H9 (cell line): Measurements from ENCODE around the gene CDYL. TPM values are rescaled to one million over a fixed set of nuclear protein-coding genes. Genes with fewer than 3 reads are reported as not detected.

Experiments used
- DNase-seq: peaks from one replicate; pipeline ENCODE4 v3.0.0-alpha.2; 2017
- H2AFZ ChIP-seq: one replicate; pipeline ENCODE4 v1.6.1; 2013; ENCODE audit warnings: mild to moderate bottlenecking, low read length, control low read depth, moderate library complexity
- H2AK5ac ChIP-seq: 2 replicates; pipeline ENCODE4 v1.6.1; 2013; ENCODE audit warnings: low read length, control low read depth, mixed read lengths; ENCODE audit not compliant: insufficient read length
- H2BK120ac ChIP-seq: one replicate; pipeline ENCODE4 v1.6.1; 2013; ENCODE audit warnings: low read depth, mild to moderate bottlenecking, low read length, control low read depth, inconsistent platforms; ENCODE audit not compliant: poor library complexity, severe bottlenecking
- H2BK12ac ChIP-seq: 2 replicates; pipeline ENCODE4 v1.6.1; 2013; ENCODE audit warnings: low read length, control low read depth, mixed read lengths, low read depth; ENCODE audit not compliant: insufficient read length
- H2BK15ac ChIP-seq: 2 replicates; pipeline ENCODE4 v1.6.1; 2013; ENCODE audit warnings: low read depth, low read length, control low read depth
- H2BK20ac ChIP-seq: one replicate; pipeline ENCODE4 v1.6.1; 2013; ENCODE audit warnings: low read depth, mild to moderate bottlenecking, low read length, control low read depth, inconsistent platforms; ENCODE audit not compliant: poor library complexity, severe bottlenecking
- H2BK5ac ChIP-seq: 2 replicates; pipeline ENCODE4 v1.6.1; 2013; ENCODE audit warnings: low read length, control low read depth, mixed read lengths; ENCODE audit not compliant: insufficient read length
- H3K14ac ChIP-seq: 2 replicates; pipeline ENCODE4 v1.6.1; 2013; ENCODE audit warnings: low read length, control low read depth; ENCODE audit not compliant: insufficient read depth
- H3K18ac ChIP-seq: 2 replicates; pipeline ENCODE4 v1.6.1; 2013; ENCODE audit warnings: low read depth, mild to moderate bottlenecking, mixed read lengths, low read length, control low read depth; ENCODE audit not compliant: insufficient read length
- H3K23ac ChIP-seq: 2 replicates; pipeline ENCODE4 v1.6.1; 2013; ENCODE audit warnings: low read length, control low read depth, mixed read lengths, low read depth; ENCODE audit not compliant: insufficient read length
- H3K23me2 ChIP-seq: 2 replicates; pipeline ENCODE4 v1.6.1; 2013; ENCODE audit warnings: low read depth, mild to moderate bottlenecking, mixed read lengths, low read length, control low read depth; ENCODE audit not compliant: insufficient read length, poor library complexity, severe bottlenecking
- H3K27ac ChIP-seq: 2 replicates; pipeline ENCODE4 v1.5.1; 2013; ENCODE audit warnings: low read length, control low read depth, mixed read lengths, low read depth; ENCODE audit not compliant: insufficient read length
- H3K27me3 ChIP-seq: 2 replicates; pipeline ENCODE4 v1.6.1; 2013; ENCODE audit warnings: low read length, control low read depth, inconsistent platforms; ENCODE audit not compliant: insufficient read depth
- H3K4ac ChIP-seq: 2 replicates; pipeline ENCODE4 v1.6.1; 2013; ENCODE audit warnings: low read depth, mild to moderate bottlenecking, control low read depth, inconsistent platforms, low read length, moderate library complexity
- H3K4me1 ChIP-seq: 2 replicates; pipeline ENCODE4 v1.6.1; 2013; ENCODE audit warnings: low read length, control low read depth, inconsistent platforms; ENCODE audit not compliant: insufficient read depth
- H3K4me2 ChIP-seq: 2 replicates; pipeline ENCODE4 v1.6.1; 2013; ENCODE audit warnings: low read length, control low read depth, mixed read lengths; ENCODE audit not compliant: insufficient read length, insufficient read depth
- H3K56ac ChIP-seq: 2 replicates; pipeline ENCODE4 v1.6.1; 2013; ENCODE audit warnings: low read depth, mild to moderate bottlenecking, mixed read lengths, low read length, control low read depth; ENCODE audit not compliant: insufficient read length
- H3K79me1 ChIP-seq: 2 replicates; pipeline ENCODE4 v1.6.1; 2013; ENCODE audit warnings: low read depth, mild to moderate bottlenecking, moderate library complexity, low read length, control low read depth, inconsistent platforms; ENCODE audit not compliant: insufficient read depth, poor library complexity, severe bottlenecking
- H3K79me2 ChIP-seq: 2 replicates; pipeline ENCODE4 v1.6.1; 2013; ENCODE audit warnings: low read length, control low read depth, inconsistent platforms; ENCODE audit not compliant: insufficient read depth
- H3K9ac ChIP-seq: 2 replicates; pipeline ENCODE4 v1.6.1; 2013; ENCODE audit warnings: low read length, control low read depth, mixed read lengths; ENCODE audit not compliant: insufficient read length; ENCODE audit errors: extremely low read depth
- H3K9me3 ChIP-seq: one replicate; pipeline ENCODE4 v1.6.1; 2013; ENCODE audit warnings: low read depth, low read length, inconsistent platforms; ENCODE audit not compliant: control insufficient read depth
- H3T11ph ChIP-seq: one replicate; pipeline ENCODE4 v1.6.1; 2013; ENCODE audit warnings: mild to moderate bottlenecking, low read length, control low read depth, inconsistent platforms
- H4K20me1 ChIP-seq: one replicate; pipeline ENCODE4 v1.6.1; 2013; ENCODE audit not compliant: control insufficient read depth, insufficient read length, insufficient read depth
- H4K5ac ChIP-seq: 2 replicates; pipeline ENCODE4 v1.6.1; 2013; ENCODE audit warnings: low read depth, mild to moderate bottlenecking, mixed read lengths, low read length, control low read depth; ENCODE audit not compliant: insufficient read length
- H4K8ac ChIP-seq: replicated peaks from 2 replicates; pipeline ENCODE4 v1.6.1; 2013; ENCODE audit warnings: low read length, control low read depth, mixed read lengths, low read depth; ENCODE audit not compliant: insufficient read length
- H4K91ac ChIP-seq: 2 replicates; pipeline ENCODE4 v1.6.1; 2013; ENCODE audit warnings: low read depth, mild to moderate bottlenecking, moderate library complexity, mixed read lengths, low read length, control low read depth; ENCODE audit not compliant: insufficient read length
- H3K27ac Mint-ChIP-seq, 3 experiments: 2 replicates in 2 of 3; 3 replicates in 1 of 3; pipeline ENCODE4 v1.8.0; 2020 to 2021; ENCODE audit warnings: mixed read lengths in 3 of 3, mild to moderate bottlenecking in 1 of 3, moderate library complexity in 1 of 3
- H3K27me3 Mint-ChIP-seq: 2 replicates; pipeline ENCODE4 v1.8.0; 2021; ENCODE audit warnings: low read depth, mild to moderate bottlenecking, moderate library complexity, mixed read lengths
- H3K36me3 Mint-ChIP-seq, 3 experiments: 2 replicates in 2 of 3; 3 replicates in 1 of 3; pipeline ENCODE4 v1.8.0; 2020 to 2021; ENCODE audit warnings: low read depth in 3 of 3, mixed read lengths in 3 of 3; ENCODE audit not compliant: insufficient read depth in 1 of 3
- H3K4me1 Mint-ChIP-seq, 2 experiments: 2 replicates each; pipeline ENCODE4 v1.8.0; 2020; ENCODE audit warnings: mixed read lengths in 2 of 2
- H3K4me3 Mint-ChIP-seq, 2 experiments: 2 replicates in 1 of 2; 3 replicates in 1 of 2; pipeline ENCODE4 v1.8.0; 2020 to 2021; ENCODE audit warnings: mild to moderate bottlenecking in 2 of 2, mixed read lengths in 2 of 2, moderate library complexity in 1 of 2
- H3K9me3 Mint-ChIP-seq, 2 experiments: 2 replicates in 1 of 2; 3 replicates in 1 of 2; pipeline ENCODE4 v1.8.0; 2020; ENCODE audit warnings: mild to moderate bottlenecking in 2 of 2, mixed read lengths in 2 of 2, moderate library complexity in 1 of 2
- WGBS: extraction: QIAGEN DNeasy Blood & Tissue Kit; methylation state at CpG from one replicate; pipeline ENCODE4 v1.1.7; 2013; ENCODE audit warnings: missing lambda C conversion rate, low lambda C conversion rate, mixed read lengths; ENCODE audit not compliant: insufficient read length; ENCODE audit errors: extremely low coverage; 5-methylcytosine and 5-hydroxymethylcytosine counted together
- total RNA-seq: library from RNA; stranded (reverse); gene quantifications from 2 replicates; pipeline ENCODE4 v1.2.1, GENCODE V29; 2021
- TF ChIP-seq, protein P1 (sequence below): fragments of 200-600 bp; sonication (generic); conservative IDR thresholded peaks from 3 replicates; pipeline ENCODE4 v1.8.0; 2021; ENCODE audit warnings: antibody characterized with exemption, mild to moderate bottlenecking

The CDYL gene
- total RNA-seq, 1 experiment from 2014 or later, result 95.0 TPM

GRCh38 chr6:4942673-4943009 lies 166.4 kb downstream of the CDYL start:
- Histone ChIP-seq H2BK15ac (no peak overlapping the region), H3K56ac (no peak overlapping the region), H2BK5ac (no peak overlapping the region), H3K79me2 (no peaks in the 10 kb centered on the region; the same call in 1 of the 2 replicates), H3K4ac (no peak overlapping the region), H2BK12ac (no peak overlapping the region), H3K79me1 (peaks cover 4% of the 10 kb centered on the region), H2AFZ (no peak overlapping the region), H3K14ac (no peak overlapping the region; the same call in 1 of the 2 replicates), H3K9me3 (no peaks in the 10 kb centered on the region), H3K27ac (no peak overlapping the region), H3K23ac (no peak overlapping the region), H3K4me2 (no peak overlapping the region), H4K5ac (no peak overlapping the region), H3T11ph (no peak overlapping the region), H3K9ac (no peak overlapping the region), H4K20me1 (no peaks in the 10 kb centered on the region), H3K4me1 (0 out of 2 replicates have a peak, but pooled peaks cover 2% of the 10 kb centered on the region), H3K27me3 (no peaks in the 10 kb centered on the region), H4K91ac (no peak overlapping the region), H3K18ac (no peak overlapping the region), H4K8ac (no peak overlapping the region), H2BK120ac (no peak overlapping the region), H3K23me2 (no peaks in the 10 kb centered on the region), H2BK20ac (no peak overlapping the region), H2AK5ac (no peak overlapping the region)
- TF ChIP-seq, protein P1, sequence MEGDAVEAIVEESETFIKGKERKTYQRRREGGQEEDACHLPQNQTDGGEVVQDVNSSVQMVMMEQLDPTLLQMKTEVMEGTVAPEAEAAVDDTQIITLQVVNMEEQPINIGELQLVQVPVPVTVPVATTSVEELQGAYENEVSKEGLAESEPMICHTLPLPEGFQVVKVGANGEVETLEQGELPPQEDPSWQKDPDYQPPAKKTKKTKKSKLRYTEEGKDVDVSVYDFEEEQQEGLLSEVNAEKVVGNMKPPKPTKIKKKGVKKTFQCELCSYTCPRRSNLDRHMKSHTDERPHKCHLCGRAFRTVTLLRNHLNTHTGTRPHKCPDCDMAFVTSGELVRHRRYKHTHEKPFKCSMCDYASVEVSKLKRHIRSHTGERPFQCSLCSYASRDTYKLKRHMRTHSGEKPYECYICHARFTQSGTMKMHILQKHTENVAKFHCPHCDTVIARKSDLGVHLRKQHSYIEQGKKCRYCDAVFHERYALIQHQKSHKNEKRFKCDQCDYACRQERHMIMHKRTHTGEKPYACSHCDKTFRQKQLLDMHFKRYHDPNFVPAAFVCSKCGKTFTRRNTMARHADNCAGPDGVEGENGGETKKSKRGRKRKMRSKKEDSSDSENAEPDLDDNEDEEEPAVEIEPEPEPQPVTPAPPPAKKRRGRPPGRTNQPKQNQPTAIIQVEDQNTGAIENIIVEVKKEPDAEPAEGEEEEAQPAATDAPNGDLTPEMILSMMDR, result no peak
- peaks cover 31 to 56% (median 48%) of the 10 kb centered on the region in 3 experiments for H3K36me3 Mint-ChIP-seq
- no peak for DNase-seq
- H3K27me3 Mint-ChIP-seq, result no peaks in the 10 kb centered on the region; the same call in 1 of the 2 replicates
- no CpG with 5 or more reads among the region's 4 CpGs for WGBS
- no peaks in the 10 kb centered on the region for H3K9me3 Mint-ChIP-seq
- no peak overlapping the region for H3K4me3 Mint-ChIP-seq
- peaks cover 36 to 39% of the 10 kb centered on the region in 2 experiments for H3K4me1 Mint-ChIP-seq
- H3K27ac Mint-ChIP-seq, result peak overlapping the region in 2 of 3 experiments; percentile 24 to 41; a peak in 4 of 7 replicates
